Ramos (cell line): Measurements from ENCODE around the gene CYLD.

ENCODE experiments used
- in situ Hi-C: fragments of 300-500 bp; cut with MboI; formaldehyde crosslinking; loops from one replicate; pipeline ENCODE4 v1.14.3; 2022; ENCODE audit warnings: low sequenced_read_pairs; ENCODE audit not compliant: unreplicated experiment

Gene CYLD

DNA sequence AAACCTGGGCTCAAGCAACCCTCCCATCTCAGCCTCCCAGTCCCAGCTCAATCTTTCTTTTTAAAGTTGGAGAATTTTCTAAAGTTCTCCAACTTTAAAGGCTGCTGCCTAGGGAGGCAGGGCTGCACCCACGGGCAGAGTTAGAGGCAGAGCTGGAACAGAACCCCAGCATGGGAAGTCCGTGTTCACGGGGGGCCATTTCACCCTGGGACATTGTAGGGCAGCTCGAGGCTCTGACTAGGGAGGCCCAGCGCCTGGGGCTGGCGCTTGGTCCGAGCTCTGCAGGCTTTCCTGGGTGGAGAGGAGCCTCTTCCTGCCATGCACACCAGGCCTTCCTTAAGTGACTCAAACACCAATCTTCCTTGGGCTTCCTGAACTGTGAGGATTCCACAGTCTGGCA is 70.2 kb downstream of the CYLD start:
- in situ Hi-C loops: no loop called here

DNA sequence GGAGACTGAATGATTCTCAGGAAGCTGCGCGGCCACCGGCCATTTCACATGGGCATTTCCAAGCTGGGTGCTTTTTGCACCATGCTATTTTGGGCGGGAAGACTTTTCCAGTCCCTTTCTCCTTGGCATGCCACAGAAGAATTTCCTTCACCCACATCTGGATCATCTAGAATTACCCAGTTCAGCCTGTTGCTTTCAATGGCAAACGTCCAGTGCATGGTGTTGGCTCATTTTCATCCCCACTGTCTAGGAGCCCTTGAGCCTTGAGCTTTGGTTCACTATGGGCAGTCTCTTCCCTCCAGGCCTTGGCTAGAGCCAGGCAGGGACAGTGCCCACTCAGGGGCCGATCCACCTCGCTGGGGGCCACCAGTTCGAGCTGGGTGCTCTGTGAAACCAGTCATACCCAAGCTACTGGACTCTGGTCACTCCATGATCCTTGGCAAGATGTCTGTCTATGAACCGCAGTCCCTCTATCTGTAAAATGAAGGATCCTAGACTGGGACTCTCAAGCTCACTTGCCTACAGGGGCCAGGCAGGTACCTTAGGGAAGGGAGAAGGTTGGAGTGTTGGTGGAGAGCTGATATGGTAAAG is 71.1 kb downstream of the CYLD start:
- in situ Hi-C loops: no loop called here

DNA sequence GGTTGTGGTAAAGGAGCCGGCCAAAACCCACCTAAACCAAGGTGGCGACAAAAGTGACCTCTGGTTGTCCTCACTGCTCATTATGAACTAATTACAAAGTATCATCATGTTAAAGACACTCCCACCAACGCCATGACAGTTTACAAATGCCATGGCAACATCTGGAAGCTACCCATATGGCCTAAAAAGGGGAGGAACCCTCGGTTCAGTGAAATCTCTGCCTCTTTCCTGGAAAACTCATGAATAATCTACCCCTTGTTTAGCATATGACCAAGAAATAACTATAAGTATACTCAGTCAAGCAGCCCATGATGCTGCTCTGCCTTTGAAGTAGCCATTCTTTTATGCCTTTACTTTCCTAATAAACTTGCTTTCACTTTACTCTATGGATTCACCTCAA is 72.2 kb downstream of the CYLD start:
- in situ Hi-C loops: no loop called here

DNA sequence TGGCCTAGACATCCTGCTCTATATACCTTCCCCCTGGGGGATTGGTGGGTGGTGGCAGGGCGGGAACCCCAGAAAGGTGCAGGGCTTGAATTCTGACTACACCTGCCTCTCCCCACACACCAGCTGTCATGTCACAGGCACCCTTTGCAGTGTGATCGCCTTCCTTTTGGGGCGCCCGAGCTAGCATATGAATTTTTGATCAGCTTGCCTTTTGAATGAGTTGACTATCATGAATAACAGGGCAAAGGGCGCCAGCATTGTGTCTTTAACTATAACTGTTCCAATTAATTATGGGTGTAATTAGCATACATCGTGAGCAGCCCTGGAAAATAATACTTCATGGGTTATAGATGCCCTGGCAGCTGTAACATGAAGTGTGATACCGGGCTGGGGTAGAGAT is 72.7 kb downstream of the CYLD start:
- in situ Hi-C loops: no loop called here

DNA sequence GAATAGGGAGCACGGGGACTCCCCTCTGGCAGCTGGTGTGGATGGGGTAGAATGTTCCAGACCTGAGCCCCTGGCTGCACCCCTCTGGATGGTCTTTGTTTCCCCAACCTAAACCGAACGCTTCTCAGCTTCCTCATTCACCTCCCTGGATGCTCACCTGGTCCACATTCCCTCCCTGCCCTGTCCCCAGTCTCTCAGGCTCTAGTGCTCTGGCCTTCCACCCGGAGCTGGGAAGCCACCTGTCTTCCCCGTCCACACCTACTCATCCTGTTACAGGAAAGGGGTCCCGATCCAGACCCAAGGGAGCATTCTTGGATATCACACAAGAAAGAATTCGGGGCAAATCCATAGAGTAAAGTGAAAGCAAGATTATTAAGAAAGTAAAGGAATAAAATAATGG is 73.5 kb downstream of the CYLD start:
- in situ Hi-C loops: no loop called here

DNA sequence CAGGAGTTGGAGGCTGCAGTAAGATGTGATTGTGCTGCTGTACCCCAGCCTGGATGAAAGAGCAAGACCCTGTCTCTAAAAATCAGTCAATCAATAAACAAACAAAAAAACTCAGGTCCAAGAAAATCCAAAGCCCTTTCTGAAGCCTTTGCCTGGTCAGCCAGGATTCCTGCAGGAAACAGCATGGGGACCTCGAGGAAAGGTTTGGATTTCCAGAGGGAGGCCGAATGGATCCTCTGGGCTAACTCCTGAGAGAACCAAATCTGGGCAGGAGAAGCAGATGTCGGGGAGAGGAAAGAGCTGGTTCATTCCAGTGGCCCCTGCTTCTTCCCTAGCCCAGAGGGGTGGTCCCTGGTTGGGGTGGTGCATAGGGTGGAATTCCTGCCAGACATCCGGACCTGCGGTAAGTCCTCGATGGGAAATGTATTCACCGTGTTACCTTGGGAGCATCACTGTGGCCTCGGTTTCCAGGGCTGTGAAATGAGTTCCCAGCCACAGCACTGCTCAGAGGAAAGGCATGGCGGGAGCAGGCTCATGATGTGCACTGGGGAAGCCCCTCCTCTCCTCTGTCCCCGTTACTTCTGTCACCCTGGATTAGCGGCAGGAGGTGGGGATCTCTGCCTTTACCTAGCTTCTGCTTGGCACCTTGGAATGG is 75.1 kb downstream of the CYLD start:
- in situ Hi-C loops: no loop called here

DNA sequence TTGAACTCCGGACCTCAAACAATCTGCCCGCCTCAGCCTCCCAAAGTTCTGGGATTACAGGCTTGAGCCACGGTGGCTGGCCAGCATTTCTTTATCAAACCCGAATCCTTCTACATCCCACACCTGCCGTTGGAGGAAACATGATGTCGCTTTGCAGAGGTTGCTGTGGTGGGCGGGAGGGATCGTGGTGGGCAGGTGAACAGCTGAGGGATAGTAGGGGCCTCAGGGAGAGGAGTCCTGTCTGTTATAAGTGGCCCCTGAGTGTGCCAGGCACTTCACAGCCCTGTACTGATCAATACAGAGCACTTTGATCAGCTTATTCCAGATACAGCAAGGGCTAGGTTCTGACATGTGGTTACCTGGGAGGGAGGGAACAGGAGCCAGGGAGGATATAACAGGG is 76.5 kb downstream of the CYLD start:
- in situ Hi-C loops: no loop called here

DNA sequence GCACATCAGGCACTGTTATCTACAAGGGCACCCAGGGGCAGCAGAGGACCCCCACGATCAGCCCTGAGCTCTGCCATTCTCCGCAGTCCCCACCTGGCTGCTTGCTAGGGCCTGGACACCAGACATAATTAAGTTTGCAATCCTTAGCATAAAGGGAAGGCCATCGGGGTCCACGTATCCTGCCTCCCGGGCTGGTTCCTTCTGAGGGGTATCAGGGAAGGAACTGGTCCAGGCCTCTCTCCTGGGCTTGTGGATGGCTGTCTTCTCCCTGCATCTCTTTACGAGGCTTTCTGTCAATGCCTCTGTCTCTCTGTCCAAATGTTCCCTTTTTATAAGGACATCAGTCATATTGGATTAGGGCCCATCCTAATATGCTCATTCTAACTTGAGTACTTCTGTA is 77.8 kb downstream of the CYLD start:
- in situ Hi-C loops: no loop called here

DNA sequence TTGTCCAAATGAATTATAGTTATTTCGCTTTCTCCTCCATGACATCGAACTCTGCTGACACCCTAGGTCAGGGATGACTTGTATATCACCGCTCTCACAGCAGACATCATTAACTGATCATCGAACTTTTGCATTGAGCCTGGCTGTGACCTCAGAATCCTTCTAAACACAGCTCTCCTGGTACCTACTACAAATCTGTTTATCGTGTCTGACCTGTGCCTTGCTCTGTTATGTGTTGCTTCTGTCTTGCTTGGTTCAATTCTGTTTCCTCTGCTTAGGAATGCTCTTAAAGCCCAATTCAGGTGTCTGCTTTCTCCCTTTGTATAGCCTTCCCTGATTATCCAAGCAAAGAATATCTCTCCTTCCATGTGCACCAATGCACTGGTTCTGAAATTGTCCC is 78.3 kb downstream of the CYLD start:
- in situ Hi-C loops: no loop called here

DNA sequence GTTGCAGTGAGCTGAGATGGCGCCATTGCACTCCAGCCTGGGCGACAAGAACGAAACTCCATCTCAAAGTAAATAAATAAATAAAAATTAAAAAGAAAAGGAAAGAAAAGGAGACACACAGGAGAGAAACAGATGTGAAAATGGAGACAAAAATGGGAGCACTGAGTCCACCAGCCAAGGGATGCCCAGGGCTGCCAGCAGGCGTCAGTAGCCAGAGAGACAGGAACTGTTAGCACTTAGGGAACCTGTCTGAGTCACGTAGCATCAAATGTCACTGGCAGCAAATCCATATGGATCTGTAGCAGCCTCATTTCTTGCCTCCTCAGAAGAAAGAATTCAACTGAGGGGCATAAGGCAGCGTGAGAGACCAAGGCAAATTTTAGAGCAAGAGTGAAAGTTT is 79.7 kb downstream of the CYLD start:
- in situ Hi-C loops: no loop called here

DNA sequence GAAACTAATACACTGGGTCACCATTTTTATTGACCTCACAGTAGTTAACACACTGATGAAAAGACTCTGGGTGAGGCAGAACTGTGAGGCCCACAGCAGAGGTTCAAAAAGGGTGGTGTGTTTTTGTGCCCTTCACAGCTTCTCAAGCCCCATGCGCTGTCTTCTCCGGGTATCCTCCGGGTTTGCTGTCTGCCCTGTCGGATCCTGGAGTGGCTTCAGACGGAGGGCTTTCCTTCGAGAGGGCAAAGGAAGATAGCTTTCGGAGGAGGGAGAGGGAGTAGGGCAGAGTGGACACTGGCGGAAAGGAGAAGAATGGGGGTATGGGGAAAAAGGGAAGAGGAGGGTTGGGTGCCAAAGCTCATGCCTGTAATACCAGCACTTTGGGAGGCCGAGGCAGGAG is 80.8 kb downstream of the CYLD start:
- in situ Hi-C loops: no loop called here

DNA sequence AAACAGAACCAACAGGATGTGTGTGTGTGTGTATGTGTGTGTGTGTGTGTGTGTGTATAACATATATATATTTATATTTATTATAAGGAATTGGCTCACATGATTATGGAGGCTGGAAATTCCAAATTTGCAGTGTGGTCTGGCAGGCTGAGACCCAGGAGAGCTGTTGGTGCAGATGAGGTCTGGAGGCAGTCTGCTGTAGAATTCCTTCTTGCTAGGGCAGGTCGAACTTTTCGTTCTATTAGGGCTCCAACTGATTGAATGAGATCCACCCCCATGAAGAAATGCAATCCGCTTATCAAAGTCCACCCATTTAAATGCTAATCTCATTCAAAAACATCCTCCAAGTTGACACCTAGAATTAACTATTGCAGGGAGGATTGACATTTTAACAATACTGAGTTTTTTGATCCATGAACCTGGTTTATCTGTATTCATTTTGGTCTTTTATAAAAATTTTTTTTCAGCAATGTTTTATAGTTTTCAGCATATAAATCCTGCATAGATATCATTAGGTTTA is 85.0 kb downstream of the CYLD start:
- in situ Hi-C loops: no loop called here

DNA sequence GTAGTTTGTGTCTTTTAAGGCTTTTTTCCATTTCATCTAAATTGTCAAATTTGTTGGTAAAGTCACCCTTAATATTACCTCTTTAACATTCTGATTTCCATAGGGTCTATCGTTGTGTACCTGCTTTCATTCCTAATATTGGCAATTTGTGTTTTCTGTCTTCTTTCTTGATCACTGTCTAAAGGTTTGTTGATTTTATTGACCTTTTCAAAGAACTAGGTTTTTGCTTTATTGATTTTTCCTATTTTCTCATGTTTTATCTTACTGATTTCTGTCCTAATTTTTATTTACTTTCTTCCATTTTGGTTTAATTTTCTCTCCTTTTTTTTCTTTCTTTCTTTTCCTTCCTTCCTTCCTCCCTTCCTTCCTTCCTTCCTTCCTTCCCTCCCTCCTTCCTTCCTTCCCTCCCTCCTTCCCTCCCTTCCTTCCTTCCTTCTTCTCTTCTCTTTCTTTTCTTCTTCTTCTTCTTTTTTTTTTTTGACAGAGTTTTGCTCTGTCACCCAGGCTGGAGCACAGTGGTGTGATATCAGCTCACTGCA is 86.3 kb downstream of the CYLD start:
- in situ Hi-C loops: no loop called here

DNA sequence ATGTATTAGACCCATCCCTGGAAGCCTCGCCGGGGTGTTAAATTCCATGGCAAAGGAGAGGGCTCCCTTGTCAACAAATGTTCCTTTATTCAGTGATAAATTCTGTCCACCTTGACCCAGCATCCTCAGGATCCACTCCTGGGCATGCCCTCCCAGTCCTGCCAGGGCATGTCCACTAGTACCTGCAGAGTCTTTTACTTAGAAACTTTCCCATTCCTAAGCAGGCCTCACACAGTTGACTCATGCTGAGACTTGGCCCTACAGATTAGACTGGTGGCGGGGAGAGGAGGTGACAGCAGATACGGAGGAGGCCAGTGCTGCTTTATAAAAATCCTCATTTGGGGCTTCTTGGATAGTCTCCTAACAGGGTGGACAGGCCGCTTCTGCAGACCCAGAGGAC is 88.8 kb downstream of the CYLD start:
- in situ Hi-C loops: no loop called here

DNA sequence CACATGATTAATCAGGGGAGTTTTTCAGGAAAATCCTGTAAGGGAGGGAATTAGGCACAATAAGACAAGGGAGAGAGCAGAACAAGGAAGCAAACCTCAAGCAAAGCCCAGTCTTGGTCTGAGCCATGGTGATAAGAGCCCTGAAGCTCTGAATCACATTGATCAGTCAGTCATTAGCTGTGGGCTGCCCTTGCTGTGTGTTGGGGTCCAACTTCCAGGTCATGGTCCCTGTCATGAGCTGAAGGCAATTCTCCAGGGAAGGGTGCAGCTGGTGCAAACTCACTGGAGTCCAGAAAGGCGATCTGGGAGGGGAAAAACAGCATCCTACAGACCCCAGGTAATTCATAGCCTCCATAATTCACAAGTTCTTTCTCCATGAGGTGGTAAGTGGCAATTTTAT is 89.9 kb downstream of the CYLD start:
- in situ Hi-C loops: no loop called here

DNA sequence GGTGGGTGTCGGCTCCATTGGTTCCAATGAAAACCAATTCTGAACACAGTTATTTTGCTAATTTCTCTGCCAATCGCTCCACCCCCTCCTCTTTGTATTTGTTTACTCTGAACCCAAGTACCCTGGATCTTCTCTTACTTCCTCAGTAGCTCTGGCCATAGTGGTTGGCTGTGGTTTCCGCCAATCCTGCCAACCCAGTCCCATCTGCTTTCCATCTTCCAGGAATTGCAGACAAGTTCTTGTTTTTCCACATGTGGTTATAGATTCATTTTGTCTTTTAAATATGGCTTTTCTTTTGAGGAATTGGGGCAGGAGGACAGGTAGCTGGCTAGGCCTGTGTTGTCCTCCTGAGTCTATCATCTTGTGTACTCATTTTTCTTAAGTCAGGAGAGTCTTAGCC is 92.0 kb downstream of the CYLD start:
- in situ Hi-C loops: no loop called here

DNA sequence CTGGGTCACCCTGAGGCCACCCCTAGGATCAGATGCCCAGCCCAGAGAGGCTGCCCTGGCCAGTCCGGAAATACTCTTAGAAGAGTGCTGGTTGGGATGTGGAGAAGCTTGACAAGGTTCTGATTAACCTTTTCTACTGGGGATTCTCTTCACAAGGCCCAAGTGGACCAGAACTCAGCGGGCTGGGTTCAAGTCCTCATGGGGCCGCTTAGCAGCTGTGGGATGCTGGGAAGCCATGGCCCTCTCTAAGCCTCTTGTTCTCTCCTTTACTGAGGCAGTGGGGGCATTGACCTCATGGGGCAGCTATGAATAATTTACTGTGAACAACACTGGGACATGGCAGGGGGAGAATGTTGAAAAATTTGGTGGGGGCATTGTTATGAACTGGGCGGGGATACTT is 92.8 kb downstream of the CYLD start:
- in situ Hi-C loops: no loop called here

DNA sequence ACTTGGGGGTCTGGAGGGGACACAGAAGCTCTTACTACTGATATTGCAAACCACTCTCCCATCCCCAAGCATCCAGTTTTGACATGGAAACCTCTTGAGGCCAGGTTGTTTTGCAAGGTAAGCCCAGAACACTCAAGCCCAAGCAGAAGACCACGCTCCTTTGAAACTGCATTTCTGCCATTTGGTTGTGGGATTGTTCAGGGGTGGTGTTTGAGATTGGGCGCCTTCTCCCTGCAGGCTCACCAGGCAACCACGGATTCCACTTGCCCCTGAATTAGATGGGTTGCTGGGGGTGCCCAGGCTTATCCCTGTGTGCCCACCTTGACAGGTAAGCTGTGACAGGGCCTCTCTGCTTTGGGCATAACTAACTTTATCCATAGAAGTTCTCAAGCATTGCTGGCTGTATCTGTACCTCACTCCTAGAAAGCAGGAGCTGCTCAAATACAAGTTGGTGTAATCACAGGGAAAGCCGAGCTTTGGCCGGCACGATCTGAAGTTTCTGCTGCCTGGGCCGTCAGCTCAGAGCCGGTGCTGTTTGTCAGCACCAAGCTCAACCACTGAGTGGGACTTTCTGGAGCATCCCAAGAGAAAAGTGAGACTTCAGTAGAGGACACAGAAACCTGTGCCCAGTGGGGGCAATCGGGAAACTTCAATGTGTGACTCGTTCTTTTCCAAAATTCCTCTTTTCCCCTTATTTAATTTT is 93.6 kb downstream of the CYLD start:
- in situ Hi-C loops: no loop called here

DNA sequence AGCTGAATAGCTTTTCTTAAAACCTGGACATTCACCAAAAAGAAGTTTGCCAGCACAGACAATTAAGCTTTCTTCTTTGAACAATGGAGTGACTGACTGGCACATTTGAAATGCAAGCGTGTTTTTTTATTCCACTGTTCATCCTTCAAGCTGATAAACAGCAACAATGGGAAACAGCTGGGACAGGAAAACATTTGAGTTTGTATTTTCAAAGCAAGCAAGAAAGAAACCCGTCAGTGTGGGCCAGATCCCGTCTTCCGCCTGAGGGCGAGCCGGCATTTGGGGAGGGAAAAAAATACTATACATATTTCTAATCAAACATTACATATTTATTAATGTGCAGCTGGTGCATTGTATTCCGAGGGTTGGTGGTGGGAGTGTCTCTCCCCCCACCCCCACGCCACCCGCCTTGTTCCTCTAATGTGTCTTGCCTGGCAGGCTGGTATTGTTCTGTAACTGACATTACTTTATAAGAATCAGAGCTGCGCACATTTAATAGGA is 94.3 kb downstream of the CYLD start:
- in situ Hi-C loops: no loop called here

DNA sequence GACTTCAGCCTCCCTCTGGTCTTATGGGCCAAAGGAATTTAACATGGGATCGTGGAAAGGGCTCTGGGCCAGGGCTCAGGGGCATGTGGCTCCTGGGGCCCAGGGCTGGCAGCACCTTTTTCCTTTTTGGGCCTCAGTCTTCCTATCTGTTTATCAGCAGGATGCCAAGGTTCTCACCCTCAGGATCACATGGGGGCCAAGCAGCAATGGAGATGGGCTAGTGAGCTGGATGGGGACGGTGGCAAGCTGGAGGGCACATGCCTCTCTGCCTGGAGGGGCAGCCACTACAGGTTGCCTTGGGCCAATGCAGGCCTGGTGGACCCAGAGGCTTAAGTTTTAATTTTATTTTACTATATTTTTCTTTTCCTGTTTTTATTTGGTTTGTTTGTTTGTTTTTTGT is 95.4 kb downstream of the CYLD start:
- in situ Hi-C loops: no loop called here

DNA sequence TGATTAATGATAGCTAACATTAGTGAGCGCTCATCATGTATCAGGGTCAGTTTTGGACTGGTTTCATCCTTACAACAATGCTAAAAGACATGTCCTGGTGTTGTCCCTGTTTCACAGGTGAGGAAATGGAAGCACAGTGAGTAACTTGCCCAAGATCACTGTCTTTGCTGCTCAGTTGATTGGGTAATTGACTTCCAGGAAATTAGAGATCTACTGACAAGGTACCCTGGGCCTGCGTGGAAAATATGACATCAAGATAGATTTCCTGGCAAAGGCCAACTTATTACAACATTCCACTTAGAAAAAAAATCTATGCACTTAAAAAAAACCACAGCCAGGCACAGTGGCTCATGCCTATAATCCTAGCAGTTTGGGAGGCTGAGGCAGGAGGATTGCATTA is 96.3 kb downstream of the CYLD start:
- in situ Hi-C loops: no loop called here
